ENCODE results near the gene SOX5.
"Not testable (repeated sequence)": the region's sequence is repeated elsewhere in the genome, so short reads cannot be mapped to it uniquely, and the experiment has no call there.

SOX5 gene

DNA sequence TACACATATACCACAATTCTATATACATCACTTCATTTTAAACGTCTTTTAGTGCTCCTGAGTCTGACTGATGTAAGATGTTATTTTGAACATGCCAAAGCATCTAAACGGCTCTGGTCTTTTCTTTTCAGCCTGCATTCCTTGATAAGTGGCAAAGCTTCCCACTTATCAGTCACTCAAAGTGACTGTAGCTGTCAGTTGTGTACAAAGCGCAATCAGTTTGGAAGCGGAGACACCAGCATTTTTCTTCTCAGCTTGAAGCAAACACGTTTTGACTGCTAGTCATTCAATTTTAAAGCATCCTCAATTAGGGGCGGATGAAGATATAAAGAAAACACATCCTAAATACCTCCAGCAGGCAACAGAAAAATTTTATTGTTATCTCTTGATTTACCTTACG is 226.8 kb downstream of the SOX5 start:
- DNase-seq (ENCODE audit: insufficient read length, low spot score) (no peak), FAIRE-seq (no peak)
- TF ChIP-seq, protein P1, sequence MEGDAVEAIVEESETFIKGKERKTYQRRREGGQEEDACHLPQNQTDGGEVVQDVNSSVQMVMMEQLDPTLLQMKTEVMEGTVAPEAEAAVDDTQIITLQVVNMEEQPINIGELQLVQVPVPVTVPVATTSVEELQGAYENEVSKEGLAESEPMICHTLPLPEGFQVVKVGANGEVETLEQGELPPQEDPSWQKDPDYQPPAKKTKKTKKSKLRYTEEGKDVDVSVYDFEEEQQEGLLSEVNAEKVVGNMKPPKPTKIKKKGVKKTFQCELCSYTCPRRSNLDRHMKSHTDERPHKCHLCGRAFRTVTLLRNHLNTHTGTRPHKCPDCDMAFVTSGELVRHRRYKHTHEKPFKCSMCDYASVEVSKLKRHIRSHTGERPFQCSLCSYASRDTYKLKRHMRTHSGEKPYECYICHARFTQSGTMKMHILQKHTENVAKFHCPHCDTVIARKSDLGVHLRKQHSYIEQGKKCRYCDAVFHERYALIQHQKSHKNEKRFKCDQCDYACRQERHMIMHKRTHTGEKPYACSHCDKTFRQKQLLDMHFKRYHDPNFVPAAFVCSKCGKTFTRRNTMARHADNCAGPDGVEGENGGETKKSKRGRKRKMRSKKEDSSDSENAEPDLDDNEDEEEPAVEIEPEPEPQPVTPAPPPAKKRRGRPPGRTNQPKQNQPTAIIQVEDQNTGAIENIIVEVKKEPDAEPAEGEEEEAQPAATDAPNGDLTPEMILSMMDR (IDR thresholded peaks at IDR 0.05; ENCODE audit: insufficient read depth, missing control alignments): no peak

DNA sequence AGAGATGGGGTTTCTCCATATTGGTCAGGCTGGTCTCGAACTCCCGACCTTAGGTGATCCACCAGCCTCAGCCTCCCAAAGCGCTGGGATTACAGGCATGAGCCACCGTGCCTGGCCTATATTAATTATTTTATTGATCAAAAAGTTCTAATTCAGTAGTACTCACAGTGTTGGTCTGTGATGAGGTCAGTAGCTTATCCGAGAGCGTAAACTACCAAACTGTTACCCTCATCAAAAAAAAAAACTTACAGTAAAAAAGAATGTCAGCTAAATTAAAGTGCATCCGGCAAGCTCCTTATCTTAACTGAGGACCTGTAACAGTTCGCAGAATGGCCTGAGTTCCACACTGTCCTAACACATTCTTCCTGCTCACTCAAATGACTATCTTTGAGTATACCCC is 228.2 kb downstream of the SOX5 start:
- FAIRE-seq: no peak
- TF ChIP-seq, protein P1 (IDR thresholded peaks at IDR 0.05; ENCODE audit: insufficient read depth, missing control alignments): no peak
- no peak for DNase-seq (ENCODE audit: insufficient read length, low spot score)

DNA sequence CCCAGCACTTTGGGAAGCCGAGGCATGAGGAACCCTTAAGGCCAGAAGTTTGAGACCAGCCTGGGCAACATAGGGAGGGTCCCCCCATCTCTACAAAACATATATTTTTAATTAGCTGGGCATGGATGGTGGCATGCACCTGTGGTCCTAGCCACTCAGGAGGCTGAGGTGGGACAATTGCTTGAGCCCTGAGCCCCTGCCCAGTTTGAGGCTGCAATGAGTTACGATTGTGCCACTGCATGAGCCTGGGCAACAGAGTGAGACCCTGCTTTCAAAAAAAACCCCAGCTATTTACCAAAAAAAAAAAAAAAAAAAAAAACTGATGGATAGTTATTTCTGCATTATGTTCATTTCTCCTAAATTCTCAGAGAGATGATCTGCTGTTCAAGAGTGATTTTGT is 230.0 kb downstream of the SOX5 start:
- FAIRE-seq (no peak), DNase-seq (ENCODE audit: insufficient read length, low spot score) (no peak)
- TF ChIP-seq, protein P1 (IDR thresholded peaks at IDR 0.05; ENCODE audit: insufficient read depth, missing control alignments): no peak

GRCh38 chr12:23710361-23710760 is 239.1 kb downstream of the SOX5 start:
- DNase-seq (ENCODE audit: insufficient read length, low spot score); FAIRE-seq: not testable (repeated sequence)

GRCh38 chr12:23708185-23708837 is 241.2 kb downstream of the SOX5 start:
- TF ChIP-seq, protein P1 (IDR thresholded peaks at IDR 0.05; ENCODE audit: insufficient read depth, missing control alignments): no peak
- DNase-seq (ENCODE audit: insufficient read length, low spot score): no peak
- no peak for FAIRE-seq

DNA sequence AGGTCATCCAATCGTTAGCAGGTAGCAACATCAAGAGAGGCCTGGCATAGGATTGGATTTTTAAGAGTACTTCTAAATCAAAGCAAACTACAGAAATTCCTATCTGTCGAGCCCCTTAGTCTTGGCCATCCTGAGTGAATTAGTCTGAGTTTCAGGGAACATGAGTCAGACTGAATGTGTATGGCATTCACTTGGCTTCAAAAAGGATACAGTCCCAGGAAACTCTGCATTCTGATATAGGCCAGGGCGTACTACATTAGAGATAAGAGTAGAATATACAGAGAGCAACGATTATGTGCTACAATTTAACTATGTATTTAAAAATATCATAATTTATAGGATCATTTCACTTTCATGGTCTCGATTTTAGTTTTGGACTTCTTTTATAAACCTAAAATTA is 242.2 kb downstream of the SOX5 start:
- FAIRE-seq: no peak
- DNase-seq (ENCODE audit: insufficient read length, low spot score): no peak
- TF ChIP-seq, protein P1 (IDR thresholded peaks at IDR 0.05; ENCODE audit: insufficient read depth, missing control alignments): no peak

- TF ChIP-seq, protein P1 (IDR thresholded peaks at IDR 0.05; ENCODE audit: insufficient read depth, missing control alignments): no peak
- DNase-seq (ENCODE audit: insufficient read length, low spot score): no peak
- FAIRE-seq: no peak
These were observed 244.2 kb downstream of the SOX5 start for GRCh38 chr12:23704992-23705943.
